DOHH2 (cell line): ENCODE data around the gene PDZRN3.

Experiments
- H3F3A ChIP-seq: fragments of 200-600 bp; sonication (generic), shearing (Covaris generic); 2 replicates; pipeline ENCODE4 v1.6.0; 2016; ENCODE audit warnings: antibody characterized with exemption, mild to moderate bottlenecking; ENCODE audit not compliant: control insufficient read depth, insufficient read depth
- H3K27ac ChIP-seq: fragments of 200-600 bp; sonication (generic); 2 replicates; pipeline ENCODE4 v1.5.1; 2014; ENCODE audit warnings: low read depth, mild to moderate bottlenecking, low read length, moderate library complexity
- H3K27me3 ChIP-seq: fragments of 200-600 bp; sonication (generic); 2 replicates; pipeline ENCODE4 v1.6.1; 2014; ENCODE audit warnings: mild to moderate bottlenecking, low read length, mixed read lengths; ENCODE audit not compliant: control insufficient read depth
- H3K36me3 ChIP-seq: fragments of 200-600 bp; sonication (generic); 2 replicates; pipeline ENCODE4 v1.6.1; 2014; ENCODE audit warnings: mild to moderate bottlenecking, low read length, moderate library complexity, mixed read lengths; ENCODE audit not compliant: control insufficient read depth
- H3K4me1 ChIP-seq: fragments of 200-600 bp; sonication (generic); 2 replicates; pipeline ENCODE4 v1.6.1; 2014; ENCODE audit warnings: mild to moderate bottlenecking, low read length, mixed read lengths; ENCODE audit not compliant: control insufficient read depth
- H3K4me2 ChIP-seq: fragments of 200-600 bp; sonication (generic); 2 replicates; pipeline ENCODE4 v1.6.0; 2014; ENCODE audit warnings: mild to moderate bottlenecking, low read length, moderate library complexity
- H3K4me3 ChIP-seq: fragments of 200-600 bp; sonication (generic); 2 replicates; pipeline ENCODE4 v1.5.1; 2014; ENCODE audit warnings: mild to moderate bottlenecking, low read length, mixed read lengths
- H3K79me2 ChIP-seq: fragments of 200-600 bp; sonication (generic); 2 replicates; pipeline ENCODE4 v1.6.1; 2014; ENCODE audit warnings: mild to moderate bottlenecking, low read length, mixed read lengths; ENCODE audit not compliant: control insufficient read depth
- H3K9me2 ChIP-seq: fragments of 200-600 bp; sonication (generic); replicated peaks from 2 replicates; pipeline ENCODE4 v1.6.1; 2014; ENCODE audit warnings: mild to moderate bottlenecking, low read length, mixed read lengths; ENCODE audit not compliant: control insufficient read depth
- H3K9me3 ChIP-seq: fragments of 200-600 bp; sonication (generic); 2 replicates; pipeline ENCODE4 v1.6.1; 2014; ENCODE audit warnings: antibody characterized with exemption, low read length, mixed read lengths; ENCODE audit not compliant: control insufficient read depth, insufficient read depth
- H4K20me1 ChIP-seq: fragments of 200-600 bp; sonication (generic); 2 replicates; pipeline ENCODE4 v1.6.0; 2014; ENCODE audit warnings: low read depth, mild to moderate bottlenecking, antibody characterized with exemption, low read length, moderate library complexity; ENCODE audit not compliant: control insufficient read depth, insufficient read depth
- CTCF ChIP-seq: fragments of 200-600 bp; sonication (generic); IDR thresholded peaks from one replicate; pipeline ENCODE4 v1.5.1; 2014; ENCODE audit warnings: antibody characterized with exemption, mild to moderate bottlenecking, low read depth, low read length; ENCODE audit not compliant: poor library complexity, severe bottlenecking
- EZH2phosphoT487 ChIP-seq: fragments of 200-600 bp; sonication (generic); IDR thresholded peaks from 2 replicates; pipeline ENCODE4 v1.6.1; 2017; ENCODE audit warnings: borderline replicate concordance, mild to moderate bottlenecking, antibody characterized with exemption, low read length, moderate library complexity, mixed read lengths

PDZRN3 gene

GRCh38 chr3:73419179-73419803, 205.4 kb downstream of the PDZRN3 start:
- no peaks in the 10 kb centered on the region for H3K27me3 ChIP-seq
- H3K79me2 ChIP-seq, result no peaks in the 10 kb centered on the region
- no peak overlapping the region for H3K27ac ChIP-seq
- no peaks in the 10 kb centered on the region for H3K4me1 ChIP-seq
- TF ChIP-seq EZH2phosphoT487 (no peak), CTCF (no peak)
- no peaks in the 10 kb centered on the region for H3K9me3 ChIP-seq
- no peaks in the 10 kb centered on the region for H4K20me1 ChIP-seq
- no peak overlapping the region for H3K4me3 ChIP-seq
- H3K36me3 ChIP-seq, result no peaks in the 10 kb centered on the region
- no peak overlapping the region for H3K4me2 ChIP-seq
- H3F3A ChIP-seq, result no peaks in the 10 kb centered on the region
- no peaks in the 10 kb centered on the region for H3K9me2 ChIP-seq

DNA sequence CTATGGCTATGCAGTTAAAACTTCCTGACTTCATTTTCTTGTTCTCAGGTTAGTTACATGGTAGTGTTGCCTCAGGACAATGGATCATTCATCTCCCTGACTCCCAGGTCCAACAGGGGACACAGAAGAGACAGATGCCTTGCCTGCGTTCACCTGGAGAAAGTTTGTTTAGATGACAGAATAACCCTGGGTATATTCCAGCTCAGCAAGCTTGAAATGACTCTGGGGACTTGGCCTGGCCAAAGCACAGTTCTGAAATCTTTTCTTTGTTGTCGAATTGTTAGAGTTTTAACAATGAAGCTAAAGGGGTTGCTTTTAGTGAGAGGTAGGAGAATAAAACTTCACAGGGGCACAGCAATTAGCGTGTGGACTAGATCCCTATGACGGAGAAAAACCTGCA, 206.1 kb downstream of the PDZRN3 start:
- no peaks in the 10 kb centered on the region for H3K36me3 ChIP-seq
- no peaks in the 10 kb centered on the region for H3K4me1 ChIP-seq
- no peaks in the 10 kb centered on the region for H3K9me3 ChIP-seq
- no peaks in the 10 kb centered on the region for H3K9me2 ChIP-seq
- no peaks in the 10 kb centered on the region for H3K27me3 ChIP-seq
- no peak overlapping the region for H3K27ac ChIP-seq
- H3K4me2 ChIP-seq, result no peak overlapping the region
- H3K4me3 ChIP-seq, result no peak overlapping the region
- no peaks in the 10 kb centered on the region for H3K79me2 ChIP-seq
- no peaks in the 10 kb centered on the region for H3F3A ChIP-seq
- H4K20me1 ChIP-seq, result no peaks in the 10 kb centered on the region
- TF ChIP-seq EZH2phosphoT487 (no peak), CTCF (no peak)

DNA sequence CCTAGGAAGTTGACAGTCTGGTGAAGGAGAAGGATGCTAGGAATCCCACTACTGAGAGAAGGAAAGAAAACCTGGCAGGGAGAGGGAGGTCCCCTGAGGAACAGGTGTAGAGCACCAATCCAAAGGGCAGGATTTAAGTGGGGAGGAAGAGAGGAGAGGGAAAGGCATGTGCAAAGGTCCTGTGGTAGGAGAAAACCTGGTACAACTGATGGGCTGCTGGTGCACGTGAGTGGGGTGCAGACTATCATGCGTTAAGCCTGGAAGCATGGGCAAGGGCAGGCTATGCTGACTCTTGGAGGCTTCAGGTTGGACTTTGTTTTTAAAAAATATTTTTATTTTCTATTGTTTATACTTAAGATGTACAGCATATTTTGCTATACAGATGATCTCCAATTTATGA, 209.6 kb downstream of the PDZRN3 start:
- H3K4me1 ChIP-seq, result no peaks in the 10 kb centered on the region
- no peaks in the 10 kb centered on the region for H3K36me3 ChIP-seq
- H3K4me2 ChIP-seq, result no peak overlapping the region
- no peaks in the 10 kb centered on the region for H3K9me3 ChIP-seq
- no peaks in the 10 kb centered on the region for H3K79me2 ChIP-seq
- no peak overlapping the region for H3K4me3 ChIP-seq
- H3K27me3 ChIP-seq, result no peaks in the 10 kb centered on the region
- no peaks in the 10 kb centered on the region for H3F3A ChIP-seq
- H4K20me1 ChIP-seq, result no peaks in the 10 kb centered on the region
- no peaks in the 10 kb centered on the region for H3K9me2 ChIP-seq
- TF ChIP-seq CTCF, result no peak
- TF ChIP-seq EZH2phosphoT487, result no peak
- H3K27ac ChIP-seq, result no peak overlapping the region

- no peak for TF ChIP-seq EZH2phosphoT487
- no peak for TF ChIP-seq CTCF
- Histone ChIP-seq H3K27me3 (no peaks in the 10 kb centered on the region), H3K4me3 (no peak overlapping the region), H3K4me2 (no peak overlapping the region), H3K9me3 (no peaks in the 10 kb centered on the region), H3K36me3 (no peaks in the 10 kb centered on the region), H3K9me2 (no peaks in the 10 kb centered on the region), H3K79me2 (no peaks in the 10 kb centered on the region), H3K27ac (no peak overlapping the region), H4K20me1 (no peaks in the 10 kb centered on the region), H3F3A (no peaks in the 10 kb centered on the region), H3K4me1 (no peaks in the 10 kb centered on the region)
Measured at GRCh38 chr3:73413619-73414018, 211.1 kb downstream of the PDZRN3 start.
